NCI-H748 (cell line): ENCODE data around the gene NCEH1.
"Not testable (repeated sequence)": the region's sequence is repeated elsewhere in the genome, so short reads cannot be mapped to it uniquely, and the experiment has no call there.

ENCODE experiments used
- DNase-seq: peaks from one replicate; lab custom pipeline; 2025; ENCODE audit not compliant: unreplicated experiment; lab: John Stamatoyannopoulos, UW

The NCEH1 gene, protein sequence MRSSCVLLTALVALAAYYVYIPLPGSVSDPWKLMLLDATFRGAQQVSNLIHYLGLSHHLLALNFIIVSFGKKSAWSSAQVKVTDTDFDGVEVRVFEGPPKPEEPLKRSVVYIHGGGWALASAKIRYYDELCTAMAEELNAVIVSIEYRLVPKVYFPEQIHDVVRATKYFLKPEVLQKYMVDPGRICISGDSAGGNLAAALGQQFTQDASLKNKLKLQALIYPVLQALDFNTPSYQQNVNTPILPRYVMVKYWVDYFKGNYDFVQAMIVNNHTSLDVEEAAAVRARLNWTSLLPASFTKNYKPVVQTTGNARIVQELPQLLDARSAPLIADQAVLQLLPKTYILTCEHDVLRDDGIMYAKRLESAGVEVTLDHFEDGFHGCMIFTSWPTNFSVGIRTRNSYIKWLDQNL

DNA sequence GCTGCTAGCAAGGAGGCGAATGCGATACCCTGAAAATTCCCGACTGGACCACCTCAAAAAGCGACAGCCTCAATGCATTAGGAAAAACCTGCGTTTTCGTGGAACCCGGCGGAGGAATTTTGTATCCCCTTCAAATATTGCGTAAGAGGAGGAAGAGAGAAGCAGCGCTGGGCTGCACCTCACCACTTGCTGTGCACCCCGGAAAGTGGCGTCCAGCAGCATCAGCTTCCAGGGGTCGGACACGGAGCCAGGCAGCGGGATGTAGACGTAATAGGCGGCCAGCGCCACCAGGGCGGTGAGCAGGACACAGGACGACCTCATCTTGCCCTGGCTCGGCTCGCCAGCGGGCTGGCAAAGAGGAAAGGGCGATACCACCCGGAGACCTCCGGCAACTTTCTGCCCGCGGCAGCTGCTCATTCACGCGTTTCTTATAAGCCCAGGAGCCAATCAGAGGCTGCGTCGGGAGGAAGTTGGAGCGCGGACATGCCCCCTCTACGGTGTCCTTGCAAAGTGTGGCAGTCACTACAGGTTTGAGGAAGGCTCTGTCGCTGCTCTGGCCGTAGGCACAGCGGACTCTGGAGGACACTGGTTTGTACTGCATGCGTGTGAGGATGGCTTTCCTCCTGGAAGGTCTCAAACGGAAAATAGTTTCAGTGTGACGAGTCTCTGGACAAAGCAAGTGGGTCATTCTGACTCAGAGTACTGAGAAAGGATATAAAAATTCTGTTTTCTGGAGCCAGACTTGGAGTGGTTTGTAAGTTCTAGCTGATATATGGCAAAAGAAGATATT is at the start of gene NCEH1:
Gene NCEH1, minus strand, starts transcription at position 404 of the 790 bp plus-strand sequence. Its CDS starts 83 bp downstream, at position 321.
- DNase-seq: peak; percentile 94

DNA sequence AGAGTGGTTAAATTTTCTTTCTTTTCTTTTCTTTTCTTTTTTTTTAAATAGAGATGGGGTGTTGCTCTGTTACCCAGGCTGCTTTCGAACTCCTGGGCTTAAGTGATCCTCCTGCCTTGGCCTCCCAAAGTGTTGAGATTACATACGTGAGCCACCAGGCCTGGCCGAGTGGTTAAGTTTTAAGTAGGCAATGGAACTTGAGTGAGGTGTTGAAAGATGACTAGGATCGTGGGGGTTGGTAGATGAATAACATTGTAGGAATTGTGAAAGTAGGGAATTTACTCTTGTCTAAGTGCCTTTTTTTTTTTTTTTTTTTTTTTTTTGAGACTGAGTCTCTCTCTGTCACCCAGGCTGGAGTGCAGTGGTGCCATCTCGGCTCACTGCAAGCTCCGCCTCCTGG is 49.5 kb upstream of the NCEH1 start:
- not testable (repeated sequence) for DNase-seq

DNA sequence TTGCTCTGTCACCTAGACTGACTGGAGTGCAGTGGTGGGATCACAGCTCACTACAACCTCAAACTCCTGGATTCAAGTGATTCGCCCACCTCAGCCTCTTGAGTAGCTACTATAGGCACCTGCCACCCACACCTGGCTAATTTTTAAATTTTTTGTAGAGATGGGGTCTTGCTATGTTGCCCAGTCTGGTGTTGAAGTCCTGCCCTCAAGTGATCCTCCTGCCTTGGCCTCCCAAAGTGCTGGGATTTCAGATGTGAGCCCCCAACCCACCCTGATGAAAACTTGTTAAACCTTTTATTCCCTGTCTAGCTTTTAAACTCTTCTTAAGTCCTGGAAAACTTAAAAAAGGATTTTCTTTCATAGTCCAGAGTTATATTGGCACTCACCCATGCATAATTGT is 42.3 kb upstream of the NCEH1 start:
- DNase-seq: no peak

DNA sequence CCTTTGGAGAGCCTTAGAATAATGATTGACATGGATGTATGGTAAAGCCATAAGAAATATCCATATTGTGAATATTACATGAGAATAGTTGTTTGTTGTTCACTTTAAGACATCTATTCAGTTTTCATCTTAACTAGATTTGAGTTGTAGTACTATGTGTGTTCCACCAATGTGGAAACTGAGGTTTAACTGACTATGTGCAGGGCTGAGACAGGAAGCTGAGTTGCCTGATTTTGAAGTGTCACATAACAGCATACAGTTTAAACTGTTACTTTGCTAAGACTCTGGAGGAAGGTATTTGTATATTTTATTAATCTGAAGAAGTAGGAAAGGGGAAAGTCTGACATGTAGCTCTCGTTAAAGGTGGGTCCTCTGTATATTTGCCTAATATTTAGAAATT is 41.8 kb upstream of the NCEH1 start:
- no peak for DNase-seq

DNA sequence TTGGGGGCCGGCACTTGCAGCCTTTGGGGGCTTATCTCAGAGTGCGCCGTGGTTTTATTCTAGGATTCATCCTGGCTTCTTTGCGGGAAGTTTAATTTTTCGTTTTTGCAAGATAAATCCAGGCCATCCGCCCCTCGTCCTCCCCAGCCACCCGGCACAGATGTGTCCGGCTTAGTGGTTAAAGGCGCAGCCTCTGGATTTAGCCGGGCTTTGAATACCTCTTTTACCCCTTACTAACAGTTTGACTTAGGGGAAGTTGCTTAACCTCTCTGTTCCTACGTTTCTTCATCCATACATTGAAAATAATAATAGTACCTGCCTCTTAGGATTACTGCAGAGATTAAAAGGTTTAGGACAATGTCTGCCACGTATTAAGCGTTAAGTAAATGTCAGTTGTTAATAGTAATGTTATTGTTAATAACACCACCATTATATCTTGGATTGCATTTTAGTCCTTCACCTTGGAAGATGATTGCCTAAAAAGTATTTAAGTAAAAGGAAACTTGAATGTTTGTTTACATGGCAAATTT is 40.4 kb upstream of the NCEH1 start:
- peak; percentile 52 for DNase-seq

DNA sequence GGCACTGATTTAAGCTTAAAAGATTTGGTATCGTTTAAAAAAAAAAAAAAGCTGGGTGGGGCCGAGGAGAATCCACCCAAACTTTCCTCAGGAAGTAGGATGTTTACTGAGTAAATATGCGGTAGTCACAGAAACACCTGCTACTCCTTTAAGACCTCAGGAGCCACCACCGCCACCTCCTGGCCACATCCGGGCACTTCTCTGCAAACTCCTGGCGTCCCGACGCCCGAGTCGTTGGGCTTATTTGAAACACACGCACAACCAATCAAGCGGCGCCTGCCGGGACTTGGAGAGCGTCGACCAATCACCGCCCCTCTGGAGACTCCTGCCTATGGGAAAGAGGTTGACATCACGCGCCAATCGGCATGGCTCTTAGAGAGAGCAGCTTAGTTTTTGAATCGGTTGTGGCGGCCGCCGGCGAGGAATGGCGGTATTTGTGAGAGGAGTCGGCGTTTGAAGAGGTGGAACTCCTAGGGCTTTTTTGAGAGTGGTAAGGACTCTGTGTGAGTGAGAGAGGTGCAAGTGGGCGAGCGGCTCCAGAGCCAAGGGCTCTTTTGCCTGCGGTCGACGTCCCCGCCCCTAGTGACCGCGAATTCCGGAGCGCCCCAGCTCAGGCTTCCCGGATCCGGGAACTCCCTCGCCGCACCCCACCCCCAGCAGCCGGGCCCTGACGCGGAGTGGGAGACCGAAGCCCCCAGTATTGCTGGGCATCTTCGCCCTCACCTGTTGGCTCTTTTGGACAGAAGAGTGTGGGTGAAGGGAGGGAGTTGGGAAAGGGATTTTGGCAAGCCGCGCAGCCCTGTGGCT is 39.7 kb upstream of the NCEH1 start, which contains the start of gene ECT2:
Gene ECT2, plus strand, starts transcription at position 359 of the 807 bp plus-strand sequence. CDS start 3,805 bp downstream, outside the sequence.
- peak; percentile 99 for DNase-seq

DNA sequence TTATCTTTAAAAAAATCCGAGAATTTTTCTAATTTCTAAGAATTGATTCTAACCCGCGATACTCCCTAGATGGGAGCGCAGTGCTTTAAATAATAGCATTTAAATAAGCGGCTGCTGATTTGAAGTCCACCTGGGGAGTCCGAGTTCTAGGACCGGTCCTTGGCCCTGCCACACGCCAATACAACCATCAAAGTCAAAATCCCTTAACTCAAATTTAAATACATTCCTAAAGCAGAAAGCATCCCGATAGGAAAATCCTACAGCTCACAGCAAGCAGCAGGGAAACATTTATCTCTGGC is 39.2 kb upstream of the NCEH1 start:
- DNase-seq: no peak

DNA sequence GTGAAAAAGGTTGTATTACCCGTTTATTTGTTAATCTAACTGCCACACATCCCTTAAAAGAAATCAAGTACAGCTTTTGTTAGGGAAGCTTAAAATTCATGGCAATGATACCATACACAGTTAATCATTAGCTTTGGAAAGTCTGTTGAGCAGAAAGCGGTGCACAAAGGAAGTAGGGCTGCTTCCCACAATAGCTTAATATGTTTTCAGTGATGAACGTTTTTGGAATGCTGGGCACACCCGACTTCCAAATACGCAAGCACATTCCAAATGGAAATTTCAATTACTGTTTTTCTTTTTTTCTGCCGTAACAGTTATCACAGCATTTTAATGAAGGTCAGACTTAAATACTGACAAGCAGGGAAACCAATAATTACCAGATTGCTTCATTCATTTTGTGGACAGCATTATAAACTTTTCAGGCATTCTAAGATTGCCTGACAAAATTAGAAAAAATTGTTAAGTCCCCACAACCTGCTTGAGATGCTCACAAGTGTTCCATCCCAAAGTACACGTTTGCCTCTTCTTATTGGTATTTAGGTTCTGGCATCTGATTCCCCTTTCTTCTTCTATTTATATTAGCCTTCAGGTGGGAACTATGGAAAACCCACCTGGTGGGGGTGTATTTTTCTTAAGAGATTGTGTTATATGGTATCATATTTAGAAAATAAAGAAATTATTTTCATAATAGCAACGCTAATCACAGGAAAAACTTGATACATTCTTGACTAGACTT is 38.5 kb upstream of the NCEH1 start:
- DNase-seq: peak; percentile 94

DNA sequence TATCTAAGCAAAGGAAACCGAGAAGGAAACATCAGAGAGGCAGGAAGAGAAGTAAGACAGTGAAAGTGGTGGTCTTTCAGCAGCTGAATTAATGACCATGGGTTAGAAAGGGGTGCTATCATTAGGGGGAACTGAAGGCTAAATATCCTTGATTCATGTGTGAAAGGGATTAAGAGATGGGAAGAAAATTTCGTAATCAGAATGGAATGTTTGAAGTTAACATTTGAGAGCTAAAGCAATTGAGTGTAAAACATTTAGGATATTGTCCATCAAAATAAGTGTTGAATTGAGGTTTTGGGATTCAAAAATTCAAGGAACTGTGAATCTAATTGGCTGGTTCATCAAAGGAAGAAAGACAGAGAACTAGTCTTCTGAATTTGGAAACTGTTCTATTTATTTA is 35.6 kb upstream of the NCEH1 start:
- no peak for DNase-seq

DNA sequence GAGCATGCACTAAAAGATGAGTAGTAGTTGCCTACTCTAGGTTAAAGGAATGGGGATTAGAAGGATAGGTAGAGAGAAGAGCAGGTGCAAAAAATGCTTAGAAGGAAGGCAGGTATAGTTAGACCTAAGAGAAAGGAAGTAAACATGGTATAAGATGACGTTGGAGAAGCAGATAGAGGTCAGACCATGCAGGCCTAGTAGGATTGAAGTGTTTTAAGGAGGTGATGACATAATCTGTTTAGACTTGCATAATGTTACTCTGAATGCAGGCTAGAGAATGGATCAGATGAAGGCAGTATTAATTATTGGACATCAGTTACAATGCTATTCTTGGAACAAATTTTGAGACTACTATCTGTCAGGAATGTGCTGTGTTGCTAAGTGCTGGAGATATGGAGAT is 28.6 kb upstream of the NCEH1 start:
- no peak for DNase-seq

DNA sequence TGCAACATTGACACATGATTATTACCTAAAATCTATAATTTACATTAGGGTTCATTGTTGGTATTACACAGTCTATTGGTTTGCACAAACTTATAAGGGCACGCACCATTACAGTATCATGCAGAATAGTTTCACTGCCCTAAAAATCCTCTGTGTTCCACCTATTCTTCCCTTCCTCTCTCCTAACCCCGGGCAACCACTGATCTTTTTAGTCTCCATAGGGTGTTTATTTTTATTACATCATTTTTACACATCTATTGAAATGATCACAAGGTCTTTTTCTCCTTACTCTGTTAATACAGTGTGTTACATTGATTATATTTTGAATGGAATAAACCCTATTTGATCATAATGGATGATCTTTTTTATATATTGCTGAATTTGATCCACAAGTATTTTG is 24.1 kb upstream of the NCEH1 start:
- no peak for DNase-seq

DNA sequence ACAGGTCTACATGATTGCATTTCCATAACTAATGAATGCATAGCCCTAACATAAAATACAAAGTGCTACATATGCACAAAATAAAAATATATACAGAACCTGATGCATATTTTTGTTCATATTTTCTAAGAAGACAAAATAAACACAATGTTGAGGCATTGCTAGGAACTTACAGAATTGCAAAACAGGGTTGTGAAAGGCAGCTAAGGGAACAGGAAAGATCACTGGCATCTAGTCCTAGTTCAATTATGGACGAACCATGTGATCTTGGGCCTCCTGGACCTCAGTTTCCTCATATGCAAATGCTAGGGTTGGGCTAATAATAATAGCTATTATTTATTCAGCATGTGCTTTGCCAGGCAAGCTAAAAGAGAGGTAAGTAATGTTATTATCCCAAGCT is 15.5 kb upstream of the NCEH1 start:
- DNase-seq: no peak

DNA sequence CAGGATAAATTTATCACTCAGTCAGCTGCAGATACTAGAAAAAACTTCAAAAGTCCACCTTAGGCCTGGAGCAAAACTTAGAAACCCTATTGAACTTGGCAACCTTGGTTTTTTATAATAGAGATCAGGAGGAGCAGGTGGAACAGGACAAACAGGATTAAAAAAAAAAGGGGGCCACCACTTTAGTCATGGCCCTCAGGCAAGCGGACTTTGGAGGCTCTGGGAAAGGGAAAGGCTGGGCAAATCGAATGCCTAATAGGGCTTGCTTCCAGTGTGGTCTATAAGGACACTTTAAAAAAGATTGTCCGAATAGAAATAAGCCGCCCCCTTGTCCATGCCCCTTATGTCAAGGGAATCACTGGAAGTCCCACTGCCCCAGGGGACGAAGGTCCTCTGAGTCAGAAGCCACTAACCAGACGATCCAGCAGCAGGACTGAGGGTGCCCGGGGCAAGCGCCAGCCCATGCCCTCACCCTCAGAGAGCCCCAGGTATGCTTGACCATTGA is 11.7 kb upstream of the NCEH1 start:
- not testable (repeated sequence) for DNase-seq

DNA sequence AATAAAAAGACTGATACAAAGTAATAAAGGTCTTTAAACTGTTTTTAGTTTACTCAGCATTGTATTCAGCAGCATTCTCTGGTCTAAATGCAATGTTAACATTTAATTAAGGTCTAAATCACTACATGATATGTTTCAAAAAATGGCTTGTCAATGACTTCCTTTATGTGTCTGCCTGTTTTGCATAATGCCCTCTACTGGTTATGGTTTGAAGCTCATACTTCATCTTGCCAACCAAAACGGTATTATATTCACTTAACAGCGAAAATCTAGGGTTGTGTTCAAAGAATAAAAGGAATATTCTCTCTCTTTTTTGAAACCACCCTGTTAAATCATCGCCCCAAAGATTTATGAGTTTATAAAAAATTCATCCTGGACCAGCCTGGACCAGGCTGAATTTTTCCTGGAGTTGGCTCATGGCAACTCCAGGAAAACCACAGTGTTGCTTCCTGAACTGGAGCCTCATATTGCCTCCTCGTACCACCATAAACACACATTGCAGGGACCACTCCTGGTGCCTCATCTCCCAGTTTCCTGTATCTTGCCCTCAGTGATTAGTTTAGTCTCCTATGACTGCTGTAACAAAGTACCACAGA is 6.7 kb upstream of the NCEH1 start:
- no peak for DNase-seq

DNA sequence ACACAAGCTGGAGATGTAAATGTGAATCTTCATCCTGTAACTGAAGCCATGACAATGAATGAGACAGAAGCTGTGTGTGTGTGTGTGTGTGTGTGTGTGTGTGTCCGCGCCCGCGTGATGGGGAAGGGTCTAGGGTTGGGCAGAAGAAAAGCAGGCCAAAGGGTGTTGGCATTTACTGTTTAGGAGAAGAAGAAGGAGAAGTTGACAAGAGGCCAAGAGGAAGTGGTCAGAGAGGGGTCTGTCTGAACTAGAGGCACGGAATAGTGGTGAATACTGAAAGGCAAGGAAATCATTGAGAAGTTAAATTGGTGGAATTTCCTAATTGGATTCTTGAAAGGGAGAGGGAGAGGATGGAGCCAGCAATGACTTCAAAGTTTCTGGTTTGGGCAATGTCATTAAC is 5.6 kb upstream of the NCEH1 start:
- DNase-seq: no peak

DNA sequence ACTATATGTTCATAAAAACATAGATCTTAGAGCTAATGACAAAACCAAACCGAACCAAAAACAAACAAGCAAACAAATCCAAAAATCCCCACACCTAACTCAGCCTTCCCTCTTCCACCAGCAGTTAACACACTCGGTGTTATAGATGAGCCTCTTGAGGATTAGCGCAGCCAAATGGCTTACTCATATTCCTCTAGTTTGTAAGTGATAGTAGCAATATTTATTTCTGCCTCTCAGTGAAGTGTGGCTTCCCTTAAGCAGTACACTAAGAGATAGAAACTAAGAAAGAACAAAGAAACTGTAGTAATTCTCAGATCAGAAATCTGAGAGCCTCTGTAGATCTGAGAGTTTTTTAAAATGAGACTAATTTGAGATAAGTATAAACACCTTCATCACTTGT is 2.4 kb upstream of the NCEH1 start:
- no peak for DNase-seq

DNA sequence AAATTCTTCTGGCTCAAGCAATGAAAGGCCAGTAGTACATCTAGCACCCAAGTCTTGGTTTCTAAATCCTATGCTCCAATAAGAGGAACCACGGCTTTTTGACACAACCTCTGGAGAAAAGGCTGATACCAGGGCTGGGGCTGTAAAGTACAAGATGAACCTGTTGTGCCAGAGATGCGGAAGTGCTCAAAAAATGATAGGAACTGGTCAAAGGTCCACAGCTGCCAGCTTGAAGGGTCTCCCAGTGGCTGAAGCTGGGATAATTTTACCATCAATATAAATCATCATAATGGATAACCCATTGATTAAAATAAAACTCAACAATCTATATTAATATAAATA is 558 bp upstream of the NCEH1 start:
- DNase-seq: peak; percentile 20

DNA sequence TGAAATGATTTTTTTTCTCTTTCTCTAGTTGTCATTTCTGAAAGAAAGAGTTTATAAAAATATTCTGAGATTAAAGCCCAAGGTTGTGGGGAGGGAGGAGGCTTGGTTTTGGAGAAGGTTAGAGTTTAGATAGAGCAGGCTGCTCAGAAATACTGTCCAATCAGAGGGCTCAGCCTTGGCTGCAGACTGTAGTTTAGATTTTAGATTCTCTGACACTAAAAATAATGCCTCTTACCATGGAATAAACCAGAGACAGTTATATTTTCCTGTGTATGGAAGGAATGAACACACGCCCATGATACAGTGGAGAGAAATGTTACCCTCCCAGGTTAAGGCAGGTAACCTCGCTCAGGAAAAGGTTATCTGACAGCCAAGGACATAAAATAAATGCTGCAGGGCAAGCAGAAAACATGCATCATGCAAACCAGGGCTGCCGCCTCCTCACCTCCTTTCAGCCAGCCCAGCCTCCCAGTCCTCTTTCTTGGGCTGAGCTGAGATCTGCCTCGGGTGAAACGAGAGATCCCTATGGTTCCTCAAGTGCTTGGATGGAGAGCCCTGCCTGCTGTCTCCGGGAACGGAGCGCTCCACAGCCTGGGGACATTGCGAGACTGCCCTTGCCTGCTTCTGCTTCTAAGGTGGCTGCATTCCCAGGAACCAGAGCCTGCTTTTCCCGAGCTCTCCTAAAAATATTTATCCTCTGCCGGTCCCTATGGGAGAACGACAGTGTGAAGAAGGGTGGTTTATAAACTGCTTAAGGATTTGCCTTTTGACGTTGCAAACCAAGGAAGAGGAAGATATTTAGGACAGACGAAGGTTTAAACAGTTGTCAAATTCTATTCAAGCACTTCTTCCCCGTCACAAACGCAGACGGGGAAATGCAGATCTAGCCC is 848 bp downstream of the NCEH1 start:
- DNase-seq: peak; percentile 35
